Activated T-helper 9 cell treated with anti-CD3 and anti-CD28 coated beads, Interleukin-2, amount 50 U/mL, for 16 hours (primary cell): ENCODE results near the gene MEPE.

ENCODE experiments used
- DNase-seq: peaks from one replicate; pipeline ENCODE4 v3.0.0-alpha.2; 2020; ENCODE audit warnings: low read depth

Gene MEPE

GRCh38 chr4:87832669-87833068 lies at the start of gene MEPE:
Gene MEPE, plus strand, starts transcription at chr4:87832969. Its CDS starts 1,746 bp downstream, at chr4:87834715.
- DNase-seq = no peak

- no peak for DNase-seq
Observed at GRCh38 chr4:87783781-87784180, 49.0 kb upstream of the MEPE start.

GRCh38 chr4:87785731-87786509 lies 46.8 kb upstream of the MEPE start:
- DNase-seq = no peak

- DNase-seq = no peak
Observed at GRCh38 chr4:87799301-87800113, 33.3 kb upstream of the MEPE start, which contains the start of gene IBSP. Gene IBSP, plus strand, starts transcription at chr4:87799554. Its CDS starts 2,808 bp downstream, at chr4:87802362.

- DNase-seq = no peak
Observed at GRCh38 chr4:87802858-87803257, 29.9 kb upstream of the MEPE start.

- no peak for DNase-seq
Observed at GRCh38 chr4:87803421-87803820, 29.3 kb upstream of the MEPE start.

GRCh38 chr4:87804871-87805270 lies 27.9 kb upstream of the MEPE start:
- DNase-seq = no peak

GRCh38 chr4:87805971-87806370 lies 26.8 kb upstream of the MEPE start:
- no peak for DNase-seq

- DNase-seq = no peak
Observed at GRCh38 chr4:87806520-87806919, 26.2 kb upstream of the MEPE start.

- DNase-seq = no peak
Observed at GRCh38 chr4:87807402-87807801, 25.4 kb upstream of the MEPE start.

GRCh38 chr4:87811977-87812376 lies 20.8 kb upstream of the MEPE start:
- no peak for DNase-seq

GRCh38 chr4:87819281-87819919 lies 13.4 kb upstream of the MEPE start:
- DNase-seq = no peak

GRCh38 chr4:87823200-87823599 lies 9.6 kb upstream of the MEPE start:
- no peak for DNase-seq

- DNase-seq = no peak
Observed at GRCh38 chr4:87823724-87824123, 9.0 kb upstream of the MEPE start.

- no peak for DNase-seq
Observed at GRCh38 chr4:87824352-87824751, 8.4 kb upstream of the MEPE start.

GRCh38 chr4:87834401-87834800 lies 1.6 kb downstream of the MEPE start:
- DNase-seq = no peak

- DNase-seq = no peak
Observed at GRCh38 chr4:87835197-87835596, 2.4 kb downstream of the MEPE start.

GRCh38 chr4:87835743-87836142 lies 3.0 kb downstream of the MEPE start:
- no peak for DNase-seq

- no peak for DNase-seq
Observed at GRCh38 chr4:87838205-87838604, 5.4 kb downstream of the MEPE start.

GRCh38 chr4:87838890-87839591 lies 6.3 kb downstream of the MEPE start:
- DNase-seq = no peak

GRCh38 chr4:87839592-87839946 lies 6.8 kb downstream of the MEPE start:
- no peak for DNase-seq

- no peak for DNase-seq
Observed at GRCh38 chr4:87840149-87840548, 7.4 kb downstream of the MEPE start.
